Stomach (tissue), 4 donors: ENCODE data around the gene SOCS7.

Experiments
- CTCF ChIP-seq, 7 experiments: fragments of 450-650 bp in 4 of 7; fragments of 200-600 bp in 3 of 7; sonication (generic) in 3 of 7; IDR thresholded peaks; one replicate each; pipeline ENCODE4 v1.5.1; 2016 to 2019; ENCODE audit warnings: antibody characterized with exemption in 7 of 7, control low read depth in 2 of 7, mild to moderate bottlenecking in 1 of 7
- EP300 ChIP-seq: sonication (generic); formaldehyde crosslinking; IDR thresholded peaks from one replicate; pipeline ENCODE4 v1.6.1; 2017; ENCODE audit warnings: antibody characterized with exemption
- POLR2A ChIP-seq, 4 donors: fragments of 450-650 bp; IDR thresholded peaks; one replicate each; pipeline ENCODE4 v1.6.1; 2016; ENCODE audit warnings: antibody characterized with exemption in 4 of 4, control low read depth in 2 of 4, mild to moderate bottlenecking in 1 of 4, moderate library complexity in 1 of 4
- POLR2AphosphoS5 ChIP-seq, 3 donors: sonication (generic); formaldehyde crosslinking; IDR thresholded peaks; one replicate each; pipeline ENCODE4 v1.6.1; 2016; ENCODE audit warnings: antibody characterized with exemption in 3 of 3

- TF ChIP-seq CTCF (IDR thresholded peaks at IDR 0.05) (no peak), POLR2AphosphoS5 (IDR thresholded peaks at IDR 0.05) (no peak), EP300 (no peak), POLR2A (IDR thresholded peaks at IDR 0.05) (no peak)
These were observed 26.9 kb upstream of the SOCS7 start for GRCh38 chr17:38324772-38325171.
